Lower lobe of right lung (tissue), 2 donors: ENCODE data around the gene CAPN13. TPM values are rescaled to one million over a fixed set of nuclear protein-coding genes. Genes with fewer than 3 reads are reported as not detected.
A peak's percentile ranks its signal among the peaks of the same experiment; 100 is the strongest.

Experiments used
- ATAC-seq, 2 donors: fragments of 200-7000 bp; cut with Tn5 transposase; one replicate each; pipeline ENCODE4 v1.9.1; 2020 to 2022; ENCODE audit warnings: mild to moderate bottlenecking in 2 of 2, moderate library complexity in 2 of 2
- DNase-seq: peaks from one replicate; pipeline ENCODE4 v3.0.0-alpha.2; 2020
- H3K27ac ChIP-seq: fragments of 200-600 bp; one replicate; pipeline ENCODE4 v1.8.0; 2022
- H3K27me3 ChIP-seq: fragments of 200-600 bp; one replicate; pipeline ENCODE4 v1.8.0; 2022; ENCODE audit warnings: low read depth
- H3K36me3 ChIP-seq: fragments of 200-600 bp; one replicate; pipeline ENCODE4 v1.8.0; 2022; ENCODE audit warnings: mild to moderate bottlenecking
- H3K4me1 ChIP-seq: fragments of 200-600 bp; one replicate; pipeline ENCODE4 v1.8.0; 2022
- H3K4me3 ChIP-seq: fragments of 200-600 bp; one replicate; pipeline ENCODE4 v1.8.0; 2022; ENCODE audit warnings: mild to moderate bottlenecking
- H3K9me3 ChIP-seq: fragments of 200-600 bp; one replicate; pipeline ENCODE4 v1.8.0; 2022
- intact Hi-C: fragments of 100-400 bp; cut with DNase I; formaldehyde crosslinking; loops from one replicate; pipeline ENCODE4 v1.11.0; 2022
- total RNA-seq: library from RNA; stranded (reverse); fragmentation: NEBNext Ultra II Directional; extraction: Animal tissue kit (Norgen Biotek cat#: 25700); gene quantifications from one replicate; pipeline ENCODE4 v1.2.1, GENCODE V29; 2021
- TF ChIP-seq, protein P1 (sequence below): fragments of 200-600 bp; IDR thresholded peaks from one replicate; pipeline ENCODE4 v1.8.0; 2022; ENCODE audit warnings: antibody characterized with exemption, mild to moderate bottlenecking
- donor health status: DM: no; HTN: yes; CAD: no; lungs with severe emphysema.

Gene CAPN13
- total RNA-seq, 1 donor from 2014 or later, result 23.0 TPM

DNA sequence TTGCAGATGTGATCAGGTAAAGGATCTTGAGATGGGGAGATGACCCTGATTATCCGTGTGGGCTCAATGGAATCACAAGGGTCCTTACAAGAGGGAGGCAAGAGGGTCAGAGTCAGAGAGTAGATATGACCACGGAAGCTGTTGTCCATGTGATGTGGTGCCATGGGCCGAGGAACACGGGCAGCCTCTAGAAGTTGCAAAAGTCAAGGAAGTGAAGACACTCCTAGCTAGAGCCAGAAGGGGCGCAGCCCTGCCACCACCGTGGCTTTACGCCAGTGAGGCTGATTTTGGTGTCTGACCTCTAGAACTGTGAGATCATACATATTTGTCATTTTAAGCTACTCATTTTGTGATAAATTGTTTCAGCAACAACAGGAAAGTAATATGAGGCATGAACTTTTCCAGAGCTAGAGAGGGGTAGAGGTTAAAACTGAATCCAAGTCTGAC is 114.4 kb downstream of the CAPN13 start:
- TF ChIP-seq, protein P1, sequence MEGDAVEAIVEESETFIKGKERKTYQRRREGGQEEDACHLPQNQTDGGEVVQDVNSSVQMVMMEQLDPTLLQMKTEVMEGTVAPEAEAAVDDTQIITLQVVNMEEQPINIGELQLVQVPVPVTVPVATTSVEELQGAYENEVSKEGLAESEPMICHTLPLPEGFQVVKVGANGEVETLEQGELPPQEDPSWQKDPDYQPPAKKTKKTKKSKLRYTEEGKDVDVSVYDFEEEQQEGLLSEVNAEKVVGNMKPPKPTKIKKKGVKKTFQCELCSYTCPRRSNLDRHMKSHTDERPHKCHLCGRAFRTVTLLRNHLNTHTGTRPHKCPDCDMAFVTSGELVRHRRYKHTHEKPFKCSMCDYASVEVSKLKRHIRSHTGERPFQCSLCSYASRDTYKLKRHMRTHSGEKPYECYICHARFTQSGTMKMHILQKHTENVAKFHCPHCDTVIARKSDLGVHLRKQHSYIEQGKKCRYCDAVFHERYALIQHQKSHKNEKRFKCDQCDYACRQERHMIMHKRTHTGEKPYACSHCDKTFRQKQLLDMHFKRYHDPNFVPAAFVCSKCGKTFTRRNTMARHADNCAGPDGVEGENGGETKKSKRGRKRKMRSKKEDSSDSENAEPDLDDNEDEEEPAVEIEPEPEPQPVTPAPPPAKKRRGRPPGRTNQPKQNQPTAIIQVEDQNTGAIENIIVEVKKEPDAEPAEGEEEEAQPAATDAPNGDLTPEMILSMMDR, result no peak
- peak; percentile 39 to 44 for ATAC-seq
- intact Hi-C loops, result no loop called here
- no peaks in the 10 kb centered on the region for H3K36me3 ChIP-seq
- no peaks in the 10 kb centered on the region for H3K9me3 ChIP-seq
- peak overlapping the region; percentile 42 for H3K27ac ChIP-seq
- no peak for DNase-seq
- no peaks in the 10 kb centered on the region for H3K27me3 ChIP-seq
- no peak overlapping the region for H3K4me3 ChIP-seq
- H3K4me1 ChIP-seq, result peaks cover 12% of the 10 kb centered on the region

DNA sequence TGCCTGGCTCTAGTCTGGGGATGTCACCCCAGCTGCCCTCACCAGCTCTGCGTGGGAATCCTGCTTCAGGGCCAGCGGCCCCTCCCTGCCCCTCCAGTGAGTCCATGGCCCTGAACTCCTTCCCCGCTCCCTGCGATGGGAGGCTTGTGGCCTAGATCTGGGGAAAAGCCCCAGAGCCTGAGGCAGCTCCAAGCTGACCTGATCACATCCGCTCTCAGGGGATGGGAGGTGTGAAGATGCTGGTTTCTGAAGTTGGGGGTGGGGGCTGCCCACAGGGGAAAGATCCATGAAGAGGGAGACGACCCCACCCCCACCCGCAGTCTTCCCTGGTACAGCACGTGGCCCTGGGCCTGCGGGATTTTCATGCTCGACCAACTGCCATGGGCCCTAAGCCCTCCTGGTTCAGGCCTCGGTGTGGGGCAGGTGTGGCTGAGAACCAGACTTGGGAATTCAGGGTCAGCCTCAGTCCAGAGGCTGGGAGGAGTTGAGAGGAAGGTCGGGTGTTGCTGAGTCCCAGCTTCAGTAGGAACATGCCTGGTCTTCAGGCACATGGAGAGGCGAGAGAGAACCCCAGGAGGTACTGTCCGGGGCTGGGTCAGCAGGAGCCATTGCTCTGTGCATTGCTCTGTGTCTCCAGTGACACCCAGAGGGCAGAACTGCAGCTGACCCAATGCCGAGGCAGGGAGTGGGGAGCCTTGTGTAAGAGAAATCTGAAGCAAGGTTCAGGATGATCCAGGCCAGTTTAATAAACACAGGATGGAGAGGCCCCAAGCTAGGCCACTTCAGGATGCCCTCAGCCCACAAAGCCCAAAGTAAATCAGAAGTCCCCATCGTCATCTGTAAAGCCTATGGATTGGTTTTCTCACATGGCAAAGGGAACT is 115.1 kb downstream of the CAPN13 start:
- Histone ChIP-seq H3K4me3 (no peak overlapping the region), H3K4me1 (peaks cover 12% of the 10 kb centered on the region), H3K9me3 (no peaks in the 10 kb centered on the region), H3K27me3 (no peaks in the 10 kb centered on the region), H3K36me3 (no peaks in the 10 kb centered on the region), H3K27ac (peak overlapping the region; percentile 42)
- TF ChIP-seq, protein P1, result no peak
- ATAC-seq (peak; percentile 27 to 29), DNase-seq (no peak)
- intact Hi-C loops, result no loop called here

DNA sequence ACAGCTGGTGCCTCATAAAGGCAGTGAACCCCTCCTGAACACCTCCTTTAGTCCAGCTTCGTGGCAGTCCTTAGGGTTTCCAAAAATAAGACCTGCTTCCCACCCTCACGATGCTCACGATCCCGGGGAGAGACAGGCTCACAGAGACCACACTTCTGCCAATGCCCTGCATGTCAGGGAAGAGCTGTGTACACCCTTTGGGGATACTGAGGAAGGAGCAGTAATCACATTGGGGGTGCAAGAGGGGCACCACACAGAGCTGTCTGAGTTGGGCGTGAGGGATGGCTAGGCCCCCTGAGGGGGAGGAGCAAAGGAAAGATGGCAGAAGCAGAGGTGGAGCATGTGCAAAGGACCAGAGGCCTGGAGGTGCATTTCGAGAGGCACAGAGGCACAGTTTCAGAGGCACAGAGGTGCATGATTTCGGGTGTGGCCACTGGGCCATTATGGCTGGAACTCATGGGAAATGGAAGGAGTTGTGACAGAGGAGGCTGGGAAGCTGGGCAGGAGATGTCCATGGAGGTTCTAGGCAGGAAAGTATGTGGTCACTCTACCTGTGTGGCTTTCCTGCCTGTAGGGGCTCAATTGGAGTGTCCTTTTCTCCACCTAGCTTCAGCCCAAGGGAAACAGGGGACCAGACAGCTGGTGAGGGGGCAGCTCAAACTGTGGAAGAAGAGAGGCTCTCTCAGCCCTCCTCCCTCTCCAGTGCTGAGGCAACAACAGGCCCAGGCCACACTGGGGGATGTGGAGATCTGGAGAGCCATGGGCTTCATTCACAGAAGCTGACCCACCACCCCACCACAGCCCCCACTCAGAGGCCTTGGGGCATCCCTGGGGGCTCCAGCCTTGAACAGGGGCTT is 115.9 kb downstream of the CAPN13 start:
- ATAC-seq (peak in 1 of 2 donors; percentile 3), DNase-seq (no peak)
- Histone ChIP-seq H3K27me3 (no peaks in the 10 kb centered on the region), H3K4me3 (no peak overlapping the region), H3K9me3 (no peaks in the 10 kb centered on the region), H3K36me3 (no peaks in the 10 kb centered on the region), H3K27ac (peak overlapping the region; percentile 42), H3K4me1 (peaks cover 12% of the 10 kb centered on the region)
- intact Hi-C loops, result no loop called here
- TF ChIP-seq, protein P1, result no peak

DNA sequence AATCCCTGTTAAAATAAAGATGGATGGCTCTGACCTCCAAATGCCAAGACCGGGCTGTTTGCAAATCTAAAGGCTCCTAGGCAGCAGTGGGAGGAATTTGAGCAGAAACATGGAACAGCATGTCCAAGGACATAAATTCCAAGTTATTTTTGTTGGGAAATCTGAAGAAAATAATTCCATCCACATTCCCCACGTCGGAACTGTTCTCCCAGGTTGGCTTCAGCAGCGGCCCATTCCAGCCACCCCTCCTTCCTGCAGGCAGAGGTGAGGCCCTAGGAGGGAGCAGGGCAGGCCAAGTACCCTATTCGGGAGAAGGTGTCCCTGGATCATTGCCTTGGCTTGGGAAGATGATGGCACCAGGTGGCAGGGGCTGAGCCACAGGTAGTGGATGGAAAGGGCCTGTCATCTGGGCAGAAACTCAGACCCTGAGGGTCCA is 117.1 kb downstream of the CAPN13 start:
- DNase-seq (no peak), ATAC-seq (no peak)
- H3K27me3 ChIP-seq, result no peaks in the 10 kb centered on the region
- H3K4me3 ChIP-seq, result no peak overlapping the region
- H3K27ac ChIP-seq, result peak overlapping the region; percentile 61
- no peaks in the 10 kb centered on the region for H3K36me3 ChIP-seq
- intact Hi-C loops, result no loop called here
- TF ChIP-seq, protein P1, result no peak
- H3K4me1 ChIP-seq, result peaks cover 12% of the 10 kb centered on the region
- no peaks in the 10 kb centered on the region for H3K9me3 ChIP-seq

DNA sequence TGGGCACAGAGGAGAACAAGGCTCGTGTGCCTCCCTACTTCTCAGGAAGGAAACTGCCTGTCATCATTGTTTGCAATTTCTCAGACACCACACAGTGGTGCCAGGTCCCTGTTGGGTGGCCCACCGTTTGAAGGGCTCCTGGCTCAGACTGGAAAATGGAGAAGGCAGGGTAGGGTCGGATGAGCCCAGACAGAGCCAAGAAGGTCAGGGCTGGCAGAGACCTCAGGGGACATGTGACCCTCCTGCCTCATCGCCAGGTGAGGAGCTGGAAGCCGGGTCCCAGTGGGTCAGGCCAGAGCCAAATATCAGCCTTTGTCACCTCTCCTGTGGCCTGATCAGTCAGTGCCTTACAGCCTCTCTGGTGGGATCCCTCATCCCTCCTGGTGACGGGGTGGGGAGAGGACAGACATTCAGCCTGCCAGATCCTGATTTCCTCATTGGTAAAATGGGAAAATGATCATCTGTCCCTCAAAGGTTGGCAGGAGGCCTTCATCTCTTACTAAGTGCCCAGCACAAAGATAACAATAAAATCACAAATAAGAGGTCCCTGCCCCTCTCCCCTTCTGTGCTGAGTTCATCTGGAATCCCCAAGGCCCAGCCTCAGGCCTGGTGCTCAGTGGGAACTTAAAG is 117.6 kb downstream of the CAPN13 start:
- H3K4me3 ChIP-seq, result no peak overlapping the region
- H3K9me3 ChIP-seq, result no peaks in the 10 kb centered on the region
- H3K36me3 ChIP-seq, result no peaks in the 10 kb centered on the region
- DNase-seq (no peak), ATAC-seq (no peak)
- H3K27ac ChIP-seq, result peak overlapping the region; percentile 61
- no peaks in the 10 kb centered on the region for H3K27me3 ChIP-seq
- TF ChIP-seq, protein P1, result no peak
- peaks cover 12% of the 10 kb centered on the region for H3K4me1 ChIP-seq
- intact Hi-C loops, result no loop called here
